GM12874 (cell line): ENCODE results near the gene S100A14.

Experiments used
- TF ChIP-seq, protein P1 (sequence below): IDR thresholded peaks from 2 replicates; pipeline ENCODE4 v1.5.1; 2011; ENCODE audit warnings: low read depth, mild to moderate bottlenecking, control low read depth, low read length, moderate library complexity; ENCODE audit not compliant: insufficient read depth

Gene S100A14

DNA sequence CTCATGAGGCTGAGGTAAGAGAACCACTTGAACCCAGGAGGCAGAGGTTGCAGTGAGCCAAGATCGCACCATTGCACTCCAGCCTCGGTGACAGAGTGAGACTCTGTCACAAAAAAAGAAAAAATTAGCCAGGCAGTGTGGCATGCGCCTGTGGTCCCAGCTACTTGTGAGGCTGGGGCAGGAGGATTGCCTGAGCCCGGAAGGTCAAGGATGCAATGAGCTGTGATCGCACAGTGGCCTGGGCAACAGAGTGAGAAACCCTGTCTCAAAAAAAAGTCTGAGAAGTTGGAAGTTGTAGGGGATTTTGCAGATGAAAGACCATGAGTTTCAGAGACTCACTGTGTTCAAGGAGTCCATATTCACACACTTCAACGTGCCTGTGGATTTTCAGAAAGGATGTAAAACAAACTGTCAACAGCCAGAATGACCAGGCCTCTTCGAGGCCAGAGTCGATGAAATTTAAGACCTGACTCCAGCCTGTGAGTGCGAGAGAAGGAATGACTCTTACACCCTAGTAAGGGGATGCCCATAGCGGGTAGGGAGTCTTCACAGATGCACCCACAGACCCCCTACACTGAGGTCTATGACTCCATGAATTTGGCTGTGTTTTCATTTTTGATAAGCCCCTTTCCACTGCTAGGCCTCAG is 9.0 kb upstream of the S100A14 start:
- TF ChIP-seq, protein P1, sequence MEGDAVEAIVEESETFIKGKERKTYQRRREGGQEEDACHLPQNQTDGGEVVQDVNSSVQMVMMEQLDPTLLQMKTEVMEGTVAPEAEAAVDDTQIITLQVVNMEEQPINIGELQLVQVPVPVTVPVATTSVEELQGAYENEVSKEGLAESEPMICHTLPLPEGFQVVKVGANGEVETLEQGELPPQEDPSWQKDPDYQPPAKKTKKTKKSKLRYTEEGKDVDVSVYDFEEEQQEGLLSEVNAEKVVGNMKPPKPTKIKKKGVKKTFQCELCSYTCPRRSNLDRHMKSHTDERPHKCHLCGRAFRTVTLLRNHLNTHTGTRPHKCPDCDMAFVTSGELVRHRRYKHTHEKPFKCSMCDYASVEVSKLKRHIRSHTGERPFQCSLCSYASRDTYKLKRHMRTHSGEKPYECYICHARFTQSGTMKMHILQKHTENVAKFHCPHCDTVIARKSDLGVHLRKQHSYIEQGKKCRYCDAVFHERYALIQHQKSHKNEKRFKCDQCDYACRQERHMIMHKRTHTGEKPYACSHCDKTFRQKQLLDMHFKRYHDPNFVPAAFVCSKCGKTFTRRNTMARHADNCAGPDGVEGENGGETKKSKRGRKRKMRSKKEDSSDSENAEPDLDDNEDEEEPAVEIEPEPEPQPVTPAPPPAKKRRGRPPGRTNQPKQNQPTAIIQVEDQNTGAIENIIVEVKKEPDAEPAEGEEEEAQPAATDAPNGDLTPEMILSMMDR, result no peak

DNA sequence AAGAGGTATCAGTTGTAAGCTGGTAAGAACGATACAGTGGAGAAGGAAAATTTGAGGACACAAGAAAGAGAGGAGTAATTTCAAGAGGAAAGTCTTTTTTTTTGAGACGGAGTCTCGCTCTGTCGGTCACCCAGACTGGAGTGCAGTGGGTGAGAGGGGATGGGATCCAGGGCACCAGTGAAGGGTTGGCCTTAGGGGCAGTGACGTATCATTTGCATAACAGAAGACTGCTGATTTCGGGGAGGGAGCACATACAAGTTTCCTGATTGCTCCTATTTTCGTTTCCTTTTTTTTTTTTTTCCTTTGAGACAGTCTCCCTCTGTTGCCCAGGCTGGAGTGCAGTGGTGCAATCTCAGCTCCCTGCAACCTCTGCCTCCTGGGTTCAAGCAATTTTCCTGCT is 7.0 kb upstream of the S100A14 start:
- TF ChIP-seq, protein P1, result no peak

DNA sequence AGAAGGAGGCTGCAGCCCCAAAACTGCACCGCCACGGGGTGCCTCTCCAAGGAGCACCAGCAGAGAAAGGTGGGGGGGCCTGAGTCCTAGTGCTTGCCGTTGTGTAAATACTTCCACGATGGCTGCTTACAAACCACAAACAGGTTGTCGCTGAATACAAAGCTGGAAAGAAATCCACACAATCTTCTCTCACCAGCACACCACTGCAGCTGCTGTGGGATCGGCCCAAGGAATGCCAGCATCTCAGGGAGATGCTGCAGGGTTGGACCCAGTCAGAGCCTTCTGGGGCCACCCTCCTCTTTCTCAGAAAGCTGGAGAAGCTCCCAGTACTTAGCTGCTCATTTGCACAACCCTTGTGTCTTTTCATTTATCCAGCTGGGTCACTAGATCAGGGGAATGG is 3.0 kb upstream of the S100A14 start:
- TF ChIP-seq, protein P1, result no peak

DNA sequence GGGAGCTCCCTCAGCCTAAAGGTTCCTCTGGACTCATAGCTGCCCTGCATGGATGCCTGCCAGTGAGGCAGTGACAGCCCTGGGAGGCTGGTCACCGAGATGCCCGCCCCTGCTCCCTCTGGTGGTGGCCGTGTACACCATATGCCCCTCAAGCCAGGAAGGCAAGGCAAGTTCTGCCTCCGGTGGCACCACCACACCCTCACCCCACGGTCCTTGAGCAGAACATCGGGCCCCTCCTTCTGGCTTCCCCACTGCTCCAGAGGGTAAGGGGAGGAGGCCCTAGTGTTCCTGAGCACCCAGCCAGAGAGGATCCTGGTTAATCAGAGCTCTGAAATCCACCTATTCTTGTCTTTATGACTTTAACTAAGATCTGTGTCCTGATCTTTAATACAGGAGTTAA is 1.5 kb upstream of the S100A14 start:
- TF ChIP-seq, protein P1, result no peak

DNA sequence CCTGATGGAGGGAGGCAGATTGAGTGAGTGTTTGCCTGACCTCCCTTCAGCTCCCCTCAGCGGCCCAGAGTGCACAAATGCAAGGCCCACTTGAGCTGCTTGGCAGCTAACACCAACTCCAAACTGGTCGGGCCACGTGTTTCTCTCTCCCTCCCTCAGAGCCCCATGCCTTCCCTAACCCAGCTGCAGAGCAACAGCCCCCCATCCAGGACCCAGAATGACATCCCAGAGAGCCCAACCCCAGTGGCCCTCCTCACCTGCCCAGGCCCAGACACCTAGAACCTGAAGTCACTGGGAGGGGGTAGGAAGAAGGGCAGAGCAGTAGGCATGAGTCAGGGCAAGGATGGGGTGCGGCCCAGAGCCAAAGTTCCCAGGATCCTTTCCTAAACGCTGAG is 789 bp upstream of the S100A14 start:
- TF ChIP-seq, protein P1, result no peak

DNA sequence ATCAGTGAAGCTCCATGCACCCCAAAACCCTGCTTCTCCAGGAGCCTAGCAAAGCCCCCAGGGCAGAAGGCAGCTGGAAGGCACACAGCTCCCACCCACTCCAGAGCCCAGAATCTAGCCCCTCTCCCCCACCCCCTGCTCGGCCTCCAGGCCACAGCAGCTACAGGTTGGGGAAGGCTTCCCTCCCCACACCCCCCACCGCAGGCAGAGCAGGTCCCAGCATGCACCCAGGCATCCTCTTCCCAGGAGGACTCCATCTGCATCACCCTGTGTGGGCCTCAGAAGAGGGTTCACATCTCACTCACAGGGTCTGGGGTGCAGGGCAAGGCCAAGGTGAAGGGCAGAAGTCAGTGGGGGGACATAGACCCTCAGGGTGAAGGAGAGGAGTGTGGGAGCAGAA is 719 bp downstream of the S100A14 start:
- TF ChIP-seq, protein P1, result no peak

DNA sequence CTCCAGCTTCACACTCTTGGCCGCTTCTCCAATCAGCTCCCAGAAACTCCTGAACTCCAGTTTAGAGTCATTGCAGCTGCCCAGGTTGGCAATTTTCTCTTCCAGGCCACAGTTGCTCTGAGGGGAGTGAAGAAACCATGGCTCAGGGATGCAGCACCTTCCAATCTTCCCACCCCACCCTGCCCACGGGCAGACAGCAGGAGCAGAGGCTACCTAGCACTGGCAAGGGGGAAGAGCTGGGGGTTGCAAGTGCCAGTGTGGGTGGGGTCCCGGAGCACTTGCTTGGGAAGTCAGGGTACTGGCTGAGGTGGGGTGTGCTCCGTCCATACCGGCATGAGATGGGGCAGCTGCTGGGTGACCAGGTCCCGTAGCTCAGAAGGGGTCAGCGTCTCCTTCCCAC is 1.2 kb downstream of the S100A14 start:
- TF ChIP-seq, protein P1, result no peak
